Spinal cord (tissue), 10 donors: Measurements from ENCODE around the gene PSMD13. TPM values are rescaled to one million over a fixed set of nuclear protein-coding genes. Genes with fewer than 3 reads are reported as not detected.
A peak's percentile ranks its signal among the peaks of the same experiment; 100 is the strongest.
"Not testable (repeated sequence)": the region's sequence is repeated elsewhere in the genome, so short reads cannot be mapped to it uniquely, and the experiment has no call there.

ENCODE experiments used
- DNase-seq, 6 donors: peaks; one replicate each; pipeline versions ENCODE4 v3.0.0 to v3.0.0-alpha.2; 2013 to 2015; ENCODE audit warnings: low spot score in 6 of 6, low read depth in 4 of 6
- H3K27ac ChIP-seq: one replicate; pipeline ENCODE4 v1.5.1; 2013; ENCODE audit warnings: low read depth, low read length, control low read depth
- H3K27me3 ChIP-seq: one replicate; pipeline ENCODE4 v1.6.1; 2013; ENCODE audit warnings: low read length; ENCODE audit not compliant: control insufficient read depth, insufficient read depth
- H3K36me3 ChIP-seq: one replicate; pipeline ENCODE4 v1.6.1; 2013; ENCODE audit warnings: low read length; ENCODE audit not compliant: control insufficient read depth, insufficient read depth
- H3K4me1 ChIP-seq: one replicate; pipeline ENCODE4 v1.6.1; 2013; ENCODE audit warnings: low read length; ENCODE audit not compliant: control insufficient read depth, insufficient read depth
- H3K4me3 ChIP-seq: one replicate; pipeline ENCODE4 v1.5.1; 2013; ENCODE audit warnings: low read depth, low read length, control low read depth
- H3K9me3 ChIP-seq: one replicate; pipeline ENCODE4 v1.6.1; 2013; ENCODE audit warnings: low read length; ENCODE audit not compliant: control insufficient read depth, insufficient read depth
- WGBS: methylation state at CpG from one replicate; pipeline ENCODE4 v1.1.5; 2013; ENCODE audit warnings: missing lambda C conversion rate; ENCODE audit not compliant: insufficient coverage; 5-methylcytosine and 5-hydroxymethylcytosine counted together
- long read RNA-seq, 4 donors: transcript quantifications; one replicate each; lab custom pipeline, GENCODE V29; 2026
- polyA plus RNA-seq, 2 donors: library from polyadenylated mRNA; unstranded; fragments of 120-200 nt; gene quantifications; one replicate each; pipeline ENCODE4 v1.2.1, GENCODE V29; 2013; ENCODE audit not compliant: insufficient read length in 2 of 2
- total RNA-seq, 2 donors: library from RNA; depleted of rRNA in 1 of 2; stranded (reverse); fragments of 120-200 nt in 1 of 2; fragments of >200 nt in 1 of 2; gene quantifications; one replicate each; pipeline versions ENCODE4 v1.2.3 to v1.2.4, GENCODE V29; 2013 to 2014
- donor health status: healthy.

Gene PSMD13
- 10 to 100 TPM; 93.5 to 95.0 TPM for total RNA-seq
- polyA plus RNA-seq: 100 to 1,000 TPM; 134 to 160 TPM
- long read RNA-seq, donor 1, transcript PSMD13-207 (1 exons, 2,200 nt): minor isoform, 14 of 84 reads
- long read RNA-seq, donor 1, transcript PSMD13-212 (13 exons, 1,991 nt): major isoform, 52 of 84 reads
- long read RNA-seq, donor 1, partial matches to known transcripts: 9 of 84 reads
- long read RNA-seq, donor 1, other reads (novel, unspliced or antisense): 0 of 84 reads
- long read RNA-seq, donor 2, transcript PSMD13-212 (13 exons, 1,991 nt): major isoform, 21 of 25 reads
- long read RNA-seq, donor 2, partial matches to known transcripts: 0 of 25 reads
- long read RNA-seq, donor 2, other reads (novel, unspliced or antisense): 0 of 25 reads
- long read RNA-seq, donor 3, transcript PSMD13-212 (13 exons, 1,991 nt): major isoform, 19 of 22 reads
- long read RNA-seq, donor 3, partial matches to known transcripts: 0 of 22 reads
- long read RNA-seq, donor 3, other reads (novel, unspliced or antisense): 0 of 22 reads
- long read RNA-seq, donor 4, transcript PSMD13-212 (13 exons, 1,991 nt): major isoform, 57 of 91 reads
- long read RNA-seq, donor 4, transcript PSMD13-207 (1 exons, 2,200 nt): minor isoform, 18 of 91 reads
- long read RNA-seq, donor 4, transcript PSMD13-202 (12 exons, 1,489 nt): minor isoform, 6 of 91 reads
- long read RNA-seq, donor 4, partial matches to known transcripts: 7 of 91 reads
- long read RNA-seq, donor 4, other reads (novel, unspliced or antisense): 0 of 91 reads

DNA sequence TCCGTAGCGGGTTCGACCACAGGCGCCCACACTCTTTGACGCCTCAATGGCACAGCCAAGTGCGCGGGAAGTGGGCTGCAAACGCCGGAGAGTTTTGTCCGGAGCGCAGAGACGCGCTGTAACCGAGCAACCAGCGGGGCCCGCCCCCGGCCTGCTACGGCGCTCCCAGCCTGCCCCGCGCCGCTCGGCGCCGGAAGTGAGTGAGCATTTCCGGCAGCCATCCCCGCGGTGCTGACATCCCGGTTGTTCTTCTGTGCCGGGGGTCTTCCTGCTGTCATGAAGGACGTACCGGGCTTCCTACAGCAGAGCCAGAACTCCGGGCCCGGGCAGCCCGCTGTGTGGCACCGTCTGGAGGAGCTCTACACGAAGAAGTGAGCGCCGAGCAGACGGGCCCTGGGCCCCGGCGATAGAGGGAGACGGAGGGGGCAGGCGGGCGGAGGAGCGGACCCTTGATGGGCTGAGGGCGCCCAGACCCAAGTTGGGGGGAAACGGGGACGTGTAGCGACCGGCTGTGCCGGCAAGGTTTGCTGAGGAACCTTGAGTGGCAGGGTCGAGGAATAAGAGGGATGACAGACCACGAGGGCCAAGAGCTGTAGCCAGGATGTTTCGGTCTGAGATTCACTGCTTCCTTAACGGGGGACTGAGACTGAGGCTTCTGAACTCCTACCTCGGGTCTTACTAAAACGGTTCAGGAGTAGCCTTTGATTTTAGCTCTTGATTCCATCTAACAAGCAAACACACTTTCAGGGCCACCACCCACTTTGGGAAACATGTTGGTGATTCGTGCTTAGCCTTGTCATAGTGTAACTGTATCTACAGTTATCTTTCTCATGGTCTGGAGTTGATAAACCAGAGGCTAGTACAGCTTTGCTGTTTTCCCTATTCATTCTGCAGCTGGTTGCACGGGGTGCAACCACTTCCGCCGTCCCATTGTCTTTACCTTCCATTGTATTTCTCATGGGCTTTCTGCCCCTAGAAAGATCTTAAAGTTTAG lies at the start of gene PSMD13:
TSS of gene PSMD13 (plus strand) at position 203 of the 994 bp plus-strand sequence. CDS start at position 277, 74 bp downstream.
- H3K4me3 ChIP-seq: peak within 1 kb of the TSS; percentile 89
- WGBS: under 1% methylated on average over 56 of the region's 62 CpGs

DNA sequence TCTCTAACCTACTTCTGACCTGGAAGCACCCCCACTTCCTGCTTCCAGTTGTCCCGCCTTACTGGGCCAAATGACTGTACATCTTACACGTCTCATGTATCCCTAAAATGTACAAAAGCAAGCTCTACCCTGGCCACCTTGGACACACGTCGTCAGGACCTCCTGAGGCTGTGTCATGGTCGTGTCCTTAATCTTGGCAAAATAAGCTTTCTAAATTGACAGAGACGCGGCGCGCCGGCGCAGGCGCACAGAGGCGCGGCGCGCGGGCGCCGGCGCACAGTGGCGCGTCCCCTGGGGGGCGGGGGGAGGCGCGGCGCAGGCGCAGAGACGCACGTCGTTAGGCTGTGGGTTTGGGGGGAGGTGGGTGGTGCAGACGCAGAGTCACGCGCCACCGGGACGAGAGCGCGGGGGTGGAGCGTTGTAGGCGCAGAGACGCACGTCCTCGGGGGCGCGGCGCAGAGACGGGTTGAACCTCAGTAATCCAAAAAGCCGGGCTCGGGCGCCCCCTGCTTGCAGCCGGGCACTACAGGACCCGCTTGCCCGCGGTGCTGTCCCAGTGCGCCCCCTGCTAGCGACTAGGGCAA lies 47.5 kb upstream of the PSMD13 start:
- H3K4me3 ChIP-seq, H3K27ac ChIP-seq, H3K27me3 ChIP-seq, H3K36me3 ChIP-seq, H3K4me1 ChIP-seq, H3K9me3 ChIP-seq: not testable (repeated sequence)
- 49% methylated on average over 14 of the region's 55 CpGs for WGBS
- peak in 1 of 6 donors; percentile 54 for DNase-seq

More for the DNA sequence above, at the start of gene PSMD13:
- H3K4me1 ChIP-seq: peaks cover 9% of the 10 kb centered on the region
- H3K27me3 ChIP-seq: no peaks in the 10 kb centered on the region
- H3K27ac ChIP-seq: peak within 1 kb of the TSS; percentile 97
- H3K9me3 ChIP-seq: no peaks in the 10 kb centered on the region
- H3K36me3 ChIP-seq: peaks cover 22% of the 10 kb centered on the region
- peak in 5 of 6 donors; percentile 4 to 95 (median 81) for DNase-seq

DNA sequence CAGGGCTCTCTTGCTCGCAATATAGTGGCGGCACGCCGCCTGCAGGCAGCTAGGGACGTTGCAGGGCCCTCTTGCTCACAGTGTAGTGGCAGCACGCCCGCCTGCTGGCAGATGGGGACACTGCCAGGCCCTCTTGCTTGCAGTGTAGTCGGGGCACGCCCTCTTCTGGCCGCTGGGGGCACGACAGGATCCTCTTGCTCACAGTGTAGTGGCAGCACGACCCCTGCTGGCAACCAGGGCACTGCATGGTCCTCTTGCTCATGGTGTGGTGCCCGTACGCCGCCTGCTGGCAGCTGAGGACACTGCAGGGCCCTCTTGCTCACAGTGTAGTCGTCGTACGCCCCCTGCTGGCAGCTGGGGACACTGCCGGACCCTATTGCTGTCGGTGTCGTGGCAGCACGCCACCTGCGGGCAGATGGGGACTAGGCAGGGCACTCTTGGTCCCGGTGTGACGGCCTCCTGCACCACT lies 46.9 kb upstream of the PSMD13 start:
- not testable (repeated sequence) for H3K4me1 ChIP-seq, H3K36me3 ChIP-seq, H3K9me3 ChIP-seq, H3K27ac ChIP-seq, H3K4me3 ChIP-seq, H3K27me3 ChIP-seq, DNase-seq
- WGBS: 43% methylated on average over 6 of the region's 25 CpGs

DNA sequence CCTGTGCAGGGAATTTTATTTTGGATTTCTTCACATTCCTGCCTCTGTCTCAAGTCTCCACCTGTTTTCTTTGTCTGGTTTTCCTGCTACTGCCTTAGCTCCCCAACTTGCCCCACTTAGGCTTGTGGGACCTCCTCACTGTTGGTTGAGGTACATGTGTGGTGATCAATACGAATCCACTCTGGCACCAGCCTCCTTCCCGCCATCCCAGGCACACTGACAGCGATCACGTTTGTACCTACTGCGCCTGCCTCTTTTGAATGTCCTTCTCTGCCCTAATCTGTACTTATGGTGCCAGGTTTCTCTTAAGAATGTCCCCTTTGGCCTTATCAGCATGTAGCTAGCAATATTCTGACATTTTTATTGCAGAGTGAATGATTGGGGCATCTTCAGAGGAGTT lies 46.2 kb upstream of the PSMD13 start:
- H3K9me3 ChIP-seq, H3K4me1 ChIP-seq, H3K27ac ChIP-seq, H3K27me3 ChIP-seq, H3K4me3 ChIP-seq, H3K36me3 ChIP-seq, DNase-seq: not testable (repeated sequence)
- no CpG with 5 or more reads among the region's 5 CpGs for WGBS

DNA sequence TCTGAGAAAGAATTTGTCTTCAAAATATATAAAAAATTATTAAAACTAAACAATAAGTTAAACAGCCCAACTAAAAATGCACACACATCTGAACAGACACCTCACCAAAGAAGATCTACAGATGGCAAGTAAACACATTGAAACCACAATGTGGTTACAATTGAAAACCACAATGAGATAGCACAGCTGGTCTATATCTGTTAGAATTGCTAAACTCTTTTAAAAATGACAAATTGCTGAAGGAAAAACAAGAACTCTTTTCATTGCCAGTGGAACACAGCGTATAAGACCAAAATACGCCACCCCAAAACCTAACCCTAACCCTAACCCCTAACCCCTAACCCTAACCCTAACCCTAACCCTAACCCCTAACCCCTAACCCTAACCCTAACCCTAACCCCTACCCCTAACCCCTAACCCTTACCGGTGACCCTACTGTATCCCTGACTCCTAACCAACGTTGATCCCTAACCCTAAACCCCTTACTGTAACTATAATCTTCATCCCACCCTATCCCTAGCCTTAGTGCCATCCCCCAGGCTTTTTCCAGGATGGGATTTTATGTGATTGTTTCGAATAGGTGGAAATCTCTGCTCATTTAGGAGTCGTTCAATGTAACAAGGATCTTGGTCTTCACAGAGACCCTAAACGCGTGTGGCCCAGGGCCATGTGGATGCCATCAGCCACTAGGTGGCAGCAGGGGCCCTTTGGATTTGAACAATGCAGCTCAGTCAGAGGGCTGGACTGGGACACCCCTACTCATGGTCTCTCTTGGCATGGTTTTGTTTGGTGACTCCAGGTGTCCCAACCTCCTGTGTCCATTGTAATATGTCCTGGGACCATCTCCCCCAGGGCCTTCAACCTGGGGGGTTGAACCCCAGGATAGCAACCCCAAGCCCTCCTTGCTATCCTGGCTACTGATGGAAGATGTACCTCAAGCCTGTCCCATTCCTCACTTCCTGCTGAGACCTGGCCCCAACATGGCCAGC lies 45.0 kb upstream of the PSMD13 start:
- no CpG with 5 or more reads among the region's 8 CpGs for WGBS
- not testable (repeated sequence) for DNase-seq

DNA sequence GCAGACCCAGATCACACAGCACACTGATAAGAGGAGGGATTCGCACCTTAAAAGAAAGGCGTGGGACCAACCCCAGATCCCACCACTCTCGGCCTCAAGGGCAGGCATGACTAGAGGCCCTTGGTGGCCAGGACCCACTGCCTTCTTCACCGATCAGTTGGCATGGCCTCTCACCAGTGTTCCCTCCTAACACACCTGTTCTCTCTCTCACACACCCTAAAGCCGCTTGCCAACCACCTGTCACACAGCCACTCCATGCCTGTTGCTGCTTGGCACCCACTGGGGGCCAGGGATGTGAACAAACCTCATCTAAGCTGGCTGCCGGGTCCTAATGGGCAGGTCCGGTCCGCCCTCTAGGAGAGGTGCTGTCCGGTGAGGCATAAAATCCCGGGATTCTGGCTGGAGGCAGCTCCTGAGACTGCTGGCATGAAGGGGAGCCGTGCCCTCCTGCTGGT lies 44.1 kb upstream of the PSMD13 start, which contains the start of gene SCGB1C1:
TSS of gene SCGB1C1 (plus strand) at position 405 of the 455 bp plus-strand sequence. CDS start at position 427, 22 bp downstream.
- no CpG with 5 or more reads among the region's 11 CpGs for WGBS
- not testable (repeated sequence) for DNase-seq, H3K4me1 ChIP-seq, H3K9me3 ChIP-seq, H3K36me3 ChIP-seq, H3K4me3 ChIP-seq, H3K27ac ChIP-seq, H3K27me3 ChIP-seq

More for the DNA sequence above, 45.0 kb upstream of the PSMD13 start:
- not testable (repeated sequence) for H3K4me3 ChIP-seq, H3K27me3 ChIP-seq, H3K36me3 ChIP-seq, H3K27ac ChIP-seq, H3K9me3 ChIP-seq, H3K4me1 ChIP-seq

DNA sequence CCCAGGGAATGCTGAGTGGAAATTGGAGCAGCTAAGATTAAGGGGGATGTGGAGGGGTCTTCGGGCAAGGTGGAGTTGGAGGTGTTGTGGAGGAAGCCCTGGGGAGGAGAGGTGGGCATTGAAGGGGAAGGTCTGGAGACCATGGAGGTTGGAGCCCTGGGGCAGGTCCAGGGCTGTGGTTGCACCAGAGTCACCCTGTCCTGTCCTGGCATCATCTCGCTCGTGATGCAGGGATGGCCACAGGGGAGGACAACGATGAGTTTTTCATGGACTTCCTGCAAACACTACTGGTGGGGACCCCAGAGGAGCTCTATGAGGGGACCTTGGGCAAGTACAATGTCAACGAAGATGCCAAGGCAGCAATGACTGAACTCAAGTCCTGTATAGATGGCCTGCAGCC lies 43.3 kb upstream of the PSMD13 start:
- not testable (repeated sequence) for DNase-seq, H3K9me3 ChIP-seq, H3K4me3 ChIP-seq, H3K27ac ChIP-seq, H3K36me3 ChIP-seq, H3K27me3 ChIP-seq, H3K4me1 ChIP-seq
- WGBS: 100% methylated on average over 1 of the region's 5 CpGs
